ENCODE data around the gene PAX7.

PAX7 gene

GRCh38 chr1:18607289-18607760, 23.3 kb upstream of the PAX7 start:
- TF ChIP-seq CTCF (IDR thresholded peaks at IDR 0.05): no peak
- TF ChIP-seq ZFX (IDR thresholded peaks at IDR 0.05; ENCODE audit: borderline replicate concordance): no peak
- H3K27ac ChIP-seq: no peak overlapping the region

GRCh38 chr1:18608534-18608933, 22.1 kb upstream of the PAX7 start:
- TF ChIP-seq CTCF (IDR thresholded peaks at IDR 0.05) (peak; percentile 16; the same call in 1 of the 2 replicates), ZFX (IDR thresholded peaks at IDR 0.05; ENCODE audit: borderline replicate concordance) (no peak)
- no peak overlapping the region for H3K27ac ChIP-seq

- TF ChIP-seq ZFX (IDR thresholded peaks at IDR 0.05; ENCODE audit: borderline replicate concordance) (no peak), CTCF (IDR thresholded peaks at IDR 0.05) (no peak)
- no peak overlapping the region for H3K27ac ChIP-seq
Measured at GRCh38 chr1:18611311-18611710, 19.3 kb upstream of the PAX7 start.

GRCh38 chr1:18612073-18612472, 18.6 kb upstream of the PAX7 start:
- TF ChIP-seq ZFX (IDR thresholded peaks at IDR 0.05; ENCODE audit: borderline replicate concordance) (no peak), CTCF (IDR thresholded peaks at IDR 0.05) (no peak)
- no peak overlapping the region for H3K27ac ChIP-seq

GRCh38 chr1:18614069-18614735, 16.4 kb upstream of the PAX7 start:
- no peak overlapping the region for H3K27ac ChIP-seq
- no peak for TF ChIP-seq ZFX (IDR thresholded peaks at IDR 0.05; ENCODE audit: borderline replicate concordance)
- TF ChIP-seq CTCF (IDR thresholded peaks at IDR 0.05): no peak

GRCh38 chr1:18618546-18619466, 11.8 kb upstream of the PAX7 start:
- no peak overlapping the region for H3K27ac ChIP-seq
- no peak for TF ChIP-seq CTCF (IDR thresholded peaks at IDR 0.05)
- TF ChIP-seq ZFX (IDR thresholded peaks at IDR 0.05; ENCODE audit: borderline replicate concordance): no peak

- no peak overlapping the region for H3K27ac ChIP-seq
- TF ChIP-seq CTCF (IDR thresholded peaks at IDR 0.05): no peak
- no peak for TF ChIP-seq ZFX (IDR thresholded peaks at IDR 0.05; ENCODE audit: borderline replicate concordance)
Measured at GRCh38 chr1:18619467-18619835, 11.2 kb upstream of the PAX7 start.
